ENCODE measurements around the gene ACACB. TPM values are rescaled to one million over a fixed set of nuclear protein-coding genes. Genes with fewer than 3 reads are reported as not detected.

Gene ACACB
- total RNA-seq, 2 donors from 2014 or later, result 6.8 to 12.7 TPM

DNA sequence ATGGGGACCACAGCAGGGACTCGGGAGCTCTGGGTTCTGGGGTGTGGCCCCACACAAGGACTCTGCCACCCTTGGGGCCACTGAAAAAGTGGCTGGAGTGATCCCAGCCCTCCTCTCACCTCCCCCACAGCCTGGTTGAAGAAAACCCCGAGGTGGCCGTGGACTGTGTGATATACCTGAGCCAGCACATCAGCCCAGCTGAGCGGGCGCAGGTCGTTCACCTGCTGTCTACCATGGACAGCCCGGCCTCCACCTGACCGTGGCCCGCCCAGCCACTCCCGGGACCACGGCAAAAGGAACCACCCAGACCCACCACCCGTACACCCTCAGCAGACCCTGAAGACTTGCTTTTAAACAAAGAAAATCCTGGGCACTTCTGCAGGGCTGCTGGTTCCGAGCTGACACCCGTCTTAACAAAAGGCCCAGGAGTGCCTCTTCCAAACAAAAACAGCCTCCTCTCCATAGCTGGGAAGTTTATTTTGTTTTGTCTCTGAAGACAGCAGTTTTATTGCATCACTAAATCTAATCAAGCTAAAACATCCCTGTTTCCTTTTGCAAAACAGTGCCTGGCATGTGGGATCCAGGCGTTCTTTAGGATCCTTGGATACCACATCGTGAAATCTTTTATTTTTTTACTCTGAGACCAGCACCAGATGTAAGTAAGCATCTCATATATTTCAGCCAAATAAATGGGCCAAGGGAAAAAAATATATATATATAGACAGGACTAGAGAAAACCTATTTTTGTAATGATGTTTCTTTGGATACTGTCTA lies 149.9 kb downstream of the ACACB start:
- H3K4me1 Mint-ChIP-seq, result peaks cover 2% of the 10 kb centered on the region
- Histone ChIP-seq H3K9me3 (ENCODE audit: control insufficient read depth, low read length) (no peaks in the 10 kb centered on the region), H3K36me3 (ENCODE audit: control insufficient read depth, insufficient read depth, low read length) (no peaks in the 10 kb centered on the region), H3K9ac (ENCODE audit: extremely low read depth, low read length, poor library complexity, severe bottlenecking) (no peak overlapping the region), H3K27ac (ENCODE audit: low read depth, low read length) (no peak overlapping the region), H3K4me1 (ENCODE audit: control insufficient read depth, insufficient read depth, low read length) (no peaks in the 10 kb centered on the region), H3K4me3 (ENCODE audit: low read length) (no peak overlapping the region), H3K27me3 (ENCODE audit: control insufficient read depth, insufficient read depth, low read length, poor library complexity, severe bottlenecking) (no peaks in the 10 kb centered on the region)
- WGBS, 2 experiments (ENCODE audit: insufficient coverage in 1 of 2, insufficient read length in 1 of 2), result 78 to 86% methylated on average over 5 to 16 of the region's 16 CpGs
- TF ChIP-seq, protein P1, sequence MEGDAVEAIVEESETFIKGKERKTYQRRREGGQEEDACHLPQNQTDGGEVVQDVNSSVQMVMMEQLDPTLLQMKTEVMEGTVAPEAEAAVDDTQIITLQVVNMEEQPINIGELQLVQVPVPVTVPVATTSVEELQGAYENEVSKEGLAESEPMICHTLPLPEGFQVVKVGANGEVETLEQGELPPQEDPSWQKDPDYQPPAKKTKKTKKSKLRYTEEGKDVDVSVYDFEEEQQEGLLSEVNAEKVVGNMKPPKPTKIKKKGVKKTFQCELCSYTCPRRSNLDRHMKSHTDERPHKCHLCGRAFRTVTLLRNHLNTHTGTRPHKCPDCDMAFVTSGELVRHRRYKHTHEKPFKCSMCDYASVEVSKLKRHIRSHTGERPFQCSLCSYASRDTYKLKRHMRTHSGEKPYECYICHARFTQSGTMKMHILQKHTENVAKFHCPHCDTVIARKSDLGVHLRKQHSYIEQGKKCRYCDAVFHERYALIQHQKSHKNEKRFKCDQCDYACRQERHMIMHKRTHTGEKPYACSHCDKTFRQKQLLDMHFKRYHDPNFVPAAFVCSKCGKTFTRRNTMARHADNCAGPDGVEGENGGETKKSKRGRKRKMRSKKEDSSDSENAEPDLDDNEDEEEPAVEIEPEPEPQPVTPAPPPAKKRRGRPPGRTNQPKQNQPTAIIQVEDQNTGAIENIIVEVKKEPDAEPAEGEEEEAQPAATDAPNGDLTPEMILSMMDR (conservative IDR thresholded peaks at IDR 0.05), result no peak
- peaks cover under 1% of the 10 kb centered on the region for H3K36me3 Mint-ChIP-seq (ENCODE audit: low read depth)
- no peak overlapping the region for H3K4me3 Mint-ChIP-seq
- H3K27me3 Mint-ChIP-seq (ENCODE audit: insufficient read depth), result peaks cover 4% of the 10 kb centered on the region
- no peak for DNase-seq
- H3K9me3 Mint-ChIP-seq, result peaks cover 6% of the 10 kb centered on the region
- no peak overlapping the region for H3K27ac Mint-ChIP-seq

- Histone ChIP-seq H3K4me3 (ENCODE audit: low read length) (no peak overlapping the region), H3K9me3 (ENCODE audit: control insufficient read depth, low read length) (no peaks in the 10 kb centered on the region), H3K4me1 (ENCODE audit: control insufficient read depth, insufficient read depth, low read length) (no peaks in the 10 kb centered on the region), H3K27ac (ENCODE audit: low read depth, low read length) (no peak overlapping the region), H3K27me3 (ENCODE audit: control insufficient read depth, insufficient read depth, low read length, poor library complexity, severe bottlenecking) (no peaks in the 10 kb centered on the region), H3K9ac (ENCODE audit: extremely low read depth, low read length, poor library complexity, severe bottlenecking) (no peak overlapping the region), H3K36me3 (ENCODE audit: control insufficient read depth, insufficient read depth, low read length) (no peaks in the 10 kb centered on the region)
- no peaks in the 10 kb centered on the region for H3K36me3 Mint-ChIP-seq (ENCODE audit: low read depth)
- no peak overlapping the region for H3K27ac Mint-ChIP-seq
- peaks cover 8% of the 10 kb centered on the region for H3K9me3 Mint-ChIP-seq
- TF ChIP-seq, protein P1 (conservative IDR thresholded peaks at IDR 0.05), result no peak
- peaks cover 7% of the 10 kb centered on the region for H3K27me3 Mint-ChIP-seq (ENCODE audit: insufficient read depth)
- peaks cover 2% of the 10 kb centered on the region for H3K4me1 Mint-ChIP-seq
- 91 to 100% methylated on average over 3 to 14 of the region's 14 CpGs for WGBS, 2 experiments (ENCODE audit: insufficient coverage in 1 of 2, insufficient read length in 1 of 2)
- H3K4me3 Mint-ChIP-seq, result no peak overlapping the region
- DNase-seq, result no peak
These were observed 151.0 kb downstream of the ACACB start for GRCh38 chr12:109267361-109267760.

DNA sequence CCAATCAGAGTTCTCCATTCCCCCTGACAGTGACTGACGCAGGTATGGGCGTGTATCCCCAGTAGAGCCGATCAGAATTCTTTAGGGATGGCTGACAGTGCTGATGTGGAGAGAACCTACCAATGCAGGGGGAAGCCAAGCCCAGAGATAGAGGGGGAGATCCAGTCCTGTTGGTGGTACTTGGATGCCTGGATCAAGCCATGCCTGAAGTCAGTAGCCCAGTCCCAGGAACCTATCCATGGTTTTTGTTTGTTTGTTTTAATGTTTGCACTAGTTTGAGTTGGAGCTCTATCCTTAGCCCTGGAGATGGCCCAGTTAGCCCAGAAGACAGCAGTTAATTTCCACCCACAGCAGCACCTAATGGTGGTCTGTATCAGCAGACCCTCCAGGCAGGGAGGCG lies 152.5 kb downstream of the ACACB start:
- H3K9me3 Mint-ChIP-seq, result peaks cover 4% of the 10 kb centered on the region
- H3K4me3 Mint-ChIP-seq, result no peak overlapping the region
- H3K27me3 ChIP-seq (ENCODE audit: control insufficient read depth, insufficient read depth, low read length, poor library complexity, severe bottlenecking), result no peaks in the 10 kb centered on the region
- no peak overlapping the region for H3K4me3 ChIP-seq (ENCODE audit: low read length)
- TF ChIP-seq, protein P1 (conservative IDR thresholded peaks at IDR 0.05), result no peak
- H3K27me3 Mint-ChIP-seq (ENCODE audit: insufficient read depth), result peaks cover 12% of the 10 kb centered on the region
- H3K4me1 Mint-ChIP-seq, result peaks cover 2% of the 10 kb centered on the region
- no peak overlapping the region for H3K27ac Mint-ChIP-seq
- WGBS, 2 experiments (ENCODE audit: insufficient coverage in 1 of 2, insufficient read length in 1 of 2), result 95 to 100% methylated on average over 1 to 4 of the region's 4 CpGs
- no peak overlapping the region for H3K27ac ChIP-seq (ENCODE audit: low read depth, low read length)
- H3K36me3 ChIP-seq (ENCODE audit: control insufficient read depth, insufficient read depth, low read length), result no peaks in the 10 kb centered on the region
- H3K9me3 ChIP-seq (ENCODE audit: control insufficient read depth, low read length), result no peaks in the 10 kb centered on the region
- no peaks in the 10 kb centered on the region for H3K4me1 ChIP-seq (ENCODE audit: control insufficient read depth, insufficient read depth, low read length)
- no peak for DNase-seq
- no peak overlapping the region for H3K9ac ChIP-seq (ENCODE audit: extremely low read depth, low read length, poor library complexity, severe bottlenecking)
- no peaks in the 10 kb centered on the region for H3K36me3 Mint-ChIP-seq (ENCODE audit: low read depth)
